ENCODE results near the gene CPLX3. TPM values are rescaled to one million over a fixed set of nuclear protein-coding genes. Genes with fewer than 3 reads are reported as not detected.

Gene CPLX3
- total and polyA plus RNA-seq, 2 experiments from 2014 or later = not detected

GRCh38 chr15:74839526-74840395 lies 13.3 kb downstream of the CPLX3 start:
- TF ChIP-seq CTCF (IDR thresholded peaks at IDR 0.05; ENCODE audit: poor library complexity) = no peak
- TF ChIP-seq EZH2phosphoT487 (IDR thresholded peaks at IDR 0.05; ENCODE audit: low read depth, severe bottlenecking, unreplicated experiment) = no peak
- no peak for TF ChIP-seq EZH2 (IDR thresholded peaks at IDR 0.05; ENCODE audit: borderline replicate concordance)
- Histone ChIP-seq H3K9me2 (replicated peaks; ENCODE audit: insufficient read depth) (no peaks in the 10 kb centered on the region), H3K4me1 (ENCODE audit: insufficient read depth) (peaks cover 19% of the 10 kb centered on the region), H2AFZ (no peak overlapping the region), H3K27ac (no peak overlapping the region), H3K36me3 (replicated peaks; ENCODE audit: insufficient read depth, low read depth) (no peaks in the 10 kb centered on the region), H3K27me3 (no peaks in the 10 kb centered on the region), H3K4me3 (no peak overlapping the region), H3K9me3 (ENCODE audit: low read depth) (no peaks in the 10 kb centered on the region), H4K20me1 (ENCODE audit: insufficient read depth, poor library complexity, severe bottlenecking) (peaks cover 6% of the 10 kb centered on the region), H3K79me2 (no peaks in the 10 kb centered on the region), H3K4me2 (no peak overlapping the region)
- DNase-seq (ENCODE audit: low spot score) = no peak
- WGBS (ENCODE audit: low lambda C conversion rate, missing lambda C conversion rate) = 82% methylated on average over 31 of the region's 31 CpGs

- no peak for DNase-seq (ENCODE audit: low spot score)
- Histone ChIP-seq H3K79me2 (no peaks in the 10 kb centered on the region), H3K27ac (no peak overlapping the region), H3K4me3 (no peak overlapping the region), H3K9me3 (ENCODE audit: low read depth) (no peaks in the 10 kb centered on the region), H3K4me1 (ENCODE audit: insufficient read depth) (peaks cover 19% of the 10 kb centered on the region), H3K9me2 (replicated peaks; ENCODE audit: insufficient read depth) (no peaks in the 10 kb centered on the region), H4K20me1 (ENCODE audit: insufficient read depth, poor library complexity, severe bottlenecking) (peaks cover 6% of the 10 kb centered on the region), H3K27me3 (no peaks in the 10 kb centered on the region), H3K36me3 (replicated peaks; ENCODE audit: insufficient read depth, low read depth) (no peaks in the 10 kb centered on the region), H2AFZ (no peak overlapping the region), H3K4me2 (peak overlapping the region; percentile 92)
- WGBS (ENCODE audit: low lambda C conversion rate, missing lambda C conversion rate) = 92% methylated on average over 9 of the region's 9 CpGs
- TF ChIP-seq CTCF (IDR thresholded peaks at IDR 0.05; ENCODE audit: poor library complexity) = no peak
- no peak for TF ChIP-seq EZH2phosphoT487 (IDR thresholded peaks at IDR 0.05; ENCODE audit: low read depth, severe bottlenecking, unreplicated experiment)
- TF ChIP-seq EZH2 (IDR thresholded peaks at IDR 0.05; ENCODE audit: borderline replicate concordance) = no peak
Observed at GRCh38 chr15:74840851-74841775, 14.7 kb downstream of the CPLX3 start.

- H3K4me3 ChIP-seq = peak overlapping the region; percentile 95
- H3K36me3 ChIP-seq (replicated peaks; ENCODE audit: insufficient read depth, low read depth) = no peaks in the 10 kb centered on the region
- no peak overlapping the region for H2AFZ ChIP-seq
- H3K9me2 ChIP-seq (replicated peaks; ENCODE audit: insufficient read depth) = no peaks in the 10 kb centered on the region
- H4K20me1 ChIP-seq (ENCODE audit: insufficient read depth, poor library complexity, severe bottlenecking) = peaks cover 6% of the 10 kb centered on the region
- H3K27ac ChIP-seq = peak overlapping the region; percentile 92
- peak; percentile 30 for DNase-seq (ENCODE audit: low spot score)
- 83% methylated on average over 14 of the region's 14 CpGs for WGBS (ENCODE audit: low lambda C conversion rate, missing lambda C conversion rate)
- H3K79me2 ChIP-seq = no peaks in the 10 kb centered on the region
- TF ChIP-seq EZH2 (IDR thresholded peaks at IDR 0.05; ENCODE audit: borderline replicate concordance) = no peak
- TF ChIP-seq CTCF (IDR thresholded peaks at IDR 0.05; ENCODE audit: poor library complexity) = no peak
- TF ChIP-seq EZH2phosphoT487 (IDR thresholded peaks at IDR 0.05; ENCODE audit: low read depth, severe bottlenecking, unreplicated experiment) = no peak
- H3K27me3 ChIP-seq = no peaks in the 10 kb centered on the region
- H3K4me1 ChIP-seq (ENCODE audit: insufficient read depth) = peaks cover 19% of the 10 kb centered on the region
- H3K4me2 ChIP-seq = peak overlapping the region; percentile 92
- H3K9me3 ChIP-seq (ENCODE audit: low read depth) = no peaks in the 10 kb centered on the region
Observed at GRCh38 chr15:74841891-74842373, 15.5 kb downstream of the CPLX3 start.
